GM12801 (cell line): ENCODE measurements around the gene PNMA3.

ENCODE experiments used
- CTCF ChIP-seq: IDR thresholded peaks from one replicate; pipeline ENCODE4 v1.5.1; 2011; ENCODE audit warnings: control low read depth; ENCODE audit not compliant: insufficient read length; ENCODE audit errors: extremely low read depth

The PNMA3 gene

GRCh38 chrX:153052534-153052933 is 3.7 kb upstream of the PNMA3 start:
- TF ChIP-seq CTCF = no peak

- no peak for TF ChIP-seq CTCF
Measured at GRCh38 chrX:153057281-153057680, 1.0 kb downstream of the PNMA3 start.

GRCh38 chrX:153059191-153060094 is 3.2 kb downstream of the PNMA3 start:
- no peak for TF ChIP-seq CTCF

- no peak for TF ChIP-seq CTCF
Measured at GRCh38 chrX:153060095-153060445, 3.8 kb downstream of the PNMA3 start.

GRCh38 chrX:153061732-153062131 is 5.5 kb downstream of the PNMA3 start:
- TF ChIP-seq CTCF = no peak

- no peak for TF ChIP-seq CTCF
Measured at GRCh38 chrX:153063315-153063714, 7.0 kb downstream of the PNMA3 start.

- TF ChIP-seq CTCF = no peak
Measured at GRCh38 chrX:153064061-153064460, 7.8 kb downstream of the PNMA3 start.
